ENCODE measurements around the gene CRP.

- TF ChIP-seq, protein P1, sequence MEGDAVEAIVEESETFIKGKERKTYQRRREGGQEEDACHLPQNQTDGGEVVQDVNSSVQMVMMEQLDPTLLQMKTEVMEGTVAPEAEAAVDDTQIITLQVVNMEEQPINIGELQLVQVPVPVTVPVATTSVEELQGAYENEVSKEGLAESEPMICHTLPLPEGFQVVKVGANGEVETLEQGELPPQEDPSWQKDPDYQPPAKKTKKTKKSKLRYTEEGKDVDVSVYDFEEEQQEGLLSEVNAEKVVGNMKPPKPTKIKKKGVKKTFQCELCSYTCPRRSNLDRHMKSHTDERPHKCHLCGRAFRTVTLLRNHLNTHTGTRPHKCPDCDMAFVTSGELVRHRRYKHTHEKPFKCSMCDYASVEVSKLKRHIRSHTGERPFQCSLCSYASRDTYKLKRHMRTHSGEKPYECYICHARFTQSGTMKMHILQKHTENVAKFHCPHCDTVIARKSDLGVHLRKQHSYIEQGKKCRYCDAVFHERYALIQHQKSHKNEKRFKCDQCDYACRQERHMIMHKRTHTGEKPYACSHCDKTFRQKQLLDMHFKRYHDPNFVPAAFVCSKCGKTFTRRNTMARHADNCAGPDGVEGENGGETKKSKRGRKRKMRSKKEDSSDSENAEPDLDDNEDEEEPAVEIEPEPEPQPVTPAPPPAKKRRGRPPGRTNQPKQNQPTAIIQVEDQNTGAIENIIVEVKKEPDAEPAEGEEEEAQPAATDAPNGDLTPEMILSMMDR (conservative IDR thresholded peaks at IDR 0.05; ENCODE audit: low read length): no peak
- no peak for TF ChIP-seq EZH2phosphoT487 (IDR thresholded peaks at IDR 0.05; ENCODE audit: borderline replicate concordance)
These were observed 5.6 kb upstream of the CRP start for GRCh38 chr1:159719990-159720389.

All from Loucy (cell line).